IPS DF 6.9 (cell line): ENCODE results near the gene PHACTR3.

Source experiments
- DNase-seq: peaks from one replicate; pipeline ENCODE4 v3.0.0-alpha.2; 2013; ENCODE audit warnings: low read depth, low spot score
- H3K27ac ChIP-seq: one replicate; pipeline ENCODE4 v1.5.1; 2013; ENCODE audit warnings: low read length, control low read depth
- H3K27me3 ChIP-seq: 2 replicates; pipeline ENCODE4 v1.6.1; 2013; ENCODE audit warnings: mild to moderate bottlenecking, low read length; ENCODE audit not compliant: control insufficient read depth, insufficient read depth
- H3K36me3 ChIP-seq: 2 replicates; pipeline ENCODE4 v1.6.1; 2013; ENCODE audit warnings: low read length; ENCODE audit not compliant: control insufficient read depth, insufficient read depth
- H3K4me1 ChIP-seq: 2 replicates; pipeline ENCODE4 v1.6.1; 2013; ENCODE audit warnings: low read length; ENCODE audit not compliant: control insufficient read depth, insufficient read depth
- H3K4me3 ChIP-seq: 2 replicates; pipeline ENCODE4 v1.5.1; 2013; ENCODE audit warnings: mild to moderate bottlenecking, low read length
- H3K9me3 ChIP-seq: 2 replicates; pipeline ENCODE4 v1.6.1; 2013; ENCODE audit warnings: low read length, inconsistent platforms; ENCODE audit not compliant: control insufficient read depth, insufficient read depth
- WGBS: extraction: QIAGEN DNeasy Blood & Tissue Kit; methylation state at CpG from one replicate; pipeline ENCODE4 v1.1.7; 2013; ENCODE audit warnings: mixed read lengths, missing lambda C conversion rate; ENCODE audit not compliant: insufficient read length, insufficient coverage; 5-methylcytosine and 5-hydroxymethylcytosine counted together

The PHACTR3 gene

GRCh38 chr20:59591061-59591460, 13.3 kb upstream of the PHACTR3 start:
- H3K9me3 ChIP-seq = peaks cover 16% of the 10 kb centered on the region
- H3K27me3 ChIP-seq = no peaks in the 10 kb centered on the region; the same call in 1 of the 2 replicates
- no peak for DNase-seq
- no CpG with 5 or more reads among the region's 12 CpGs for WGBS
- H3K36me3 ChIP-seq = no peaks in the 10 kb centered on the region
- no peak overlapping the region for H3K27ac ChIP-seq
- H3K4me3 ChIP-seq = no peak overlapping the region
- H3K4me1 ChIP-seq = no peaks in the 10 kb centered on the region

DNA sequence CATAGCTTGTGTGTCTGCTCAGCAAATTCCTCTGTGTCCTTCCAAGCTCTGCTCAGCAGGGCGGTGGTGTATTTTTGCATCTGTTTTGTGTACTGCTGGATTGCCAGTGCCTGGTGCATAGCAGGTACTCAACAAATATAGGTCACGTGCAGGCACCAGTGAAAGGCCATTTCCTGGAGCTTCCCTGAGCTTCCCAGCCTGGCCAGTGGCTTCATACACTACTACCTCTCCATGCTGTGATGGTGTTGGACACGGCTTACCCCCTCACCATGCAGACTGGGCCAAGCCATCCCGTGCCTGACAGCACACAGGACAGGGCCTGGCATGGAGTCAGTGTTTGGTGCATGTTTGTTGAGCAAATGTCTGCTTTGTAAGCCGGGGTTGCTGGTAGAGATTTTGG, 7.7 kb upstream of the PHACTR3 start:
- no CpG with 5 or more reads among the region's 5 CpGs for WGBS

GRCh38 chr20:59597240-59597639, 7.1 kb upstream of the PHACTR3 start:
- WGBS = no CpG with 5 or more reads among the region's 1 CpG
- Histone ChIP-seq H3K4me3 (no peak overlapping the region), H3K4me1 (no peaks in the 10 kb centered on the region), H3K27ac (no peak overlapping the region), H3K9me3 (peaks cover 12% of the 10 kb centered on the region), H3K36me3 (no peaks in the 10 kb centered on the region), H3K27me3 (no peaks in the 10 kb centered on the region)
- DNase-seq = no peak

More for the DNA sequence above, 7.7 kb upstream of the PHACTR3 start:
- no peak for DNase-seq
- Histone ChIP-seq H3K4me1 (no peaks in the 10 kb centered on the region), H3K36me3 (no peaks in the 10 kb centered on the region), H3K27ac (no peak overlapping the region), H3K9me3 (peaks cover 10% of the 10 kb centered on the region), H3K27me3 (no peaks in the 10 kb centered on the region), H3K4me3 (no peak overlapping the region; the same call in 1 of the 2 replicates)

DNA sequence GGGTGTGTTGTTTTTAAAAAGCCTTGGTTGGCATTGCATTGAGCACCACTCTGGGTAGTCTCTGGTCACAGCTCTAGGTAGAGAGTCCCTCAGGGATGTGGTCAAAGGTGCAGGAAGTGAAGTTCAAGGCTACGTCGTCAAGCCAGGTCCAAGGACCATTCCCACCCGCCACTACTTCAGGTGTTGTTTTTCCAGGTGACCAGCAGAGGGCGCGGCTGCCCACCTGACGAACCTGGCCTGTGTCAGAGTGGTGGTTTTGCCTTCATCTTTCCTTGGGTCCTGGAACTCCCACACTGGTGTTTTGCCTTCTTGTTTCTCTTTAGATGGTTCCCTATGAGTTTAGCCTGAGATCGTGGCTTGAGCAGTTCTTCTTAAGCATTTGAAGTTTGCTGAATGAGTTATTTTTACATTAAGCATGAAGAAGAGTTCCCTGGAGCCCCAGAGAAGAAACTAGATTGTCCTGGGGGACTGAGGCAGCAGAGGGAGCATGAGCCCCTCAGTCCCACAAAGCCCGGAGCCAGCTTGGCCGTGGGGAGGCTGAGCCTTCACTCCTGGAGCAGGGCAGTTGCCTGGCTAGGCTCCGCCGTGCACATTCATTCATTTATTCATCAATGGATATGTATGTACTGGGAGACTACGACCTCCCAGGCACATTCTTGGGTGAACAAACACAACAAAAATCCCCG, 5.6 kb upstream of the PHACTR3 start:
- Histone ChIP-seq H3K27ac (no peak overlapping the region), H3K36me3 (no peaks in the 10 kb centered on the region), H3K9me3 (peaks cover 23% of the 10 kb centered on the region), H3K4me3 (no peak overlapping the region), H3K27me3 (no peaks in the 10 kb centered on the region), H3K4me1 (no peaks in the 10 kb centered on the region)
- WGBS = no CpG with 5 or more reads among the region's 13 CpGs
- DNase-seq = peak; percentile 13

DNA sequence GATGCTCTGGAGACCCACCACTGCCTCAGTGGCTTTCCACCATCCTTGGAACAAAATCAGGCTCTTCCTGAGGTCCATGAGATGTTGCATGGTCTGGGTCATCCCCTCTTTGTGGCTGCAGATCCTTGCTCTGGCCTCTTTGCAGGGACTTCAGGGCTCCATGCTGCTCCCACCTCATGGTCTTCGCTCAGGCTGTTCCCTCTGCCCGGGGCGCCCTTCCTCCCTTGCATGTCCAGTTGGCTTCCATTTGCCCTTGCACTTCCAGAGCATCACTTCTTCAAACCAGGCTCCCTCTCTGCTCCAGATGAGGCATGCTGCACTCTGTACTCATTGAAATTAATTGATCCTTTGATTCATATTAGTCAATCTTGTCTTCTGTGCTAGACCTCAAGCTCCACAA, 4.4 kb upstream of the PHACTR3 start:
- Histone ChIP-seq H3K27ac (no peak overlapping the region), H3K9me3 (peaks cover 23% of the 10 kb centered on the region), H3K4me1 (no peaks in the 10 kb centered on the region; the same call in 1 of the 2 replicates), H3K4me3 (no peak overlapping the region), H3K36me3 (no peaks in the 10 kb centered on the region), H3K27me3 (no peaks in the 10 kb centered on the region)
- DNase-seq = no peak
- WGBS = no CpG with 5 or more reads among the region's 3 CpGs

GRCh38 chr20:59600472-59600871, 3.9 kb upstream of the PHACTR3 start:
- peaks cover 23% of the 10 kb centered on the region for H3K9me3 ChIP-seq
- H3K36me3 ChIP-seq = no peaks in the 10 kb centered on the region
- no peak for DNase-seq
- H3K4me3 ChIP-seq = no peak overlapping the region
- H3K4me1 ChIP-seq = no peaks in the 10 kb centered on the region; the same call in 1 of the 2 replicates
- H3K27me3 ChIP-seq = no peaks in the 10 kb centered on the region
- H3K27ac ChIP-seq = no peak overlapping the region
- no CpG with 5 or more reads among the region's 5 CpGs for WGBS

DNA sequence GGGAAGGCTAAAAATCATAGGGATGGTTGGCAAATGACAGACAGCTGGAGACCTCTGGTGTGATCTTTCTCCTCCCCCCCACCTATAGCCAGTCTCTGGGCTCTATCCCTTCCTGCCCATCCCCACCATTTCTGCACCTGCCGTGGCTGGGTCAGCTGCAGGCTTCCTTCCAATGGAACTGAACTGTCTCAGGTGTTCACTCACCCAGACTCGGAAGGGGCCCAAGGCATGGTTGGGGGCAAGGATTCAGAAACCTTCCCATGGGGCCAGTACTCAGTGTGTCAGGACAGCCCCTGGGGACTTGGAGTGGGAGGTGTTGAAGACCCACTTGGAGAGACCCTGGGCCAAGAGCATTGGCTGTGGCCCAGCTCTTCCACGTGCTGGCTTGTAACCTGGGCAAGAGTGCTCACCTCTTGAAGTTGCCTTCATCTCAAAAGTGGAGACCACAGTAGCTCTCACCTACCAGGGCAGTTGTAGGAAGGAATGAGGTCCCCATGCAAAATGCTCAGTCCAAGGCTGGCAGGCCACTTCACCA, 1.7 kb upstream of the PHACTR3 start:
- no peak for DNase-seq
- Histone ChIP-seq H3K36me3 (no peaks in the 10 kb centered on the region), H3K27ac (no peak overlapping the region), H3K9me3 (peaks cover 24% of the 10 kb centered on the region), H3K4me1 (no peaks in the 10 kb centered on the region; the same call in 1 of the 2 replicates), H3K27me3 (no peaks in the 10 kb centered on the region), H3K4me3 (no peak overlapping the region)
- no CpG with 5 or more reads among the region's 3 CpGs for WGBS

GRCh38 chr20:59603176-59603575, 1.2 kb upstream of the PHACTR3 start:
- Histone ChIP-seq H3K27ac (no peak overlapping the region), H3K4me1 (no peaks in the 10 kb centered on the region; the same call in 1 of the 2 replicates), H3K36me3 (no peaks in the 10 kb centered on the region), H3K27me3 (no peaks in the 10 kb centered on the region), H3K9me3 (peaks cover 24% of the 10 kb centered on the region), H3K4me3 (no peak overlapping the region)
- DNase-seq = no peak
- no CpG with 5 or more reads among the region's 9 CpGs for WGBS

DNA sequence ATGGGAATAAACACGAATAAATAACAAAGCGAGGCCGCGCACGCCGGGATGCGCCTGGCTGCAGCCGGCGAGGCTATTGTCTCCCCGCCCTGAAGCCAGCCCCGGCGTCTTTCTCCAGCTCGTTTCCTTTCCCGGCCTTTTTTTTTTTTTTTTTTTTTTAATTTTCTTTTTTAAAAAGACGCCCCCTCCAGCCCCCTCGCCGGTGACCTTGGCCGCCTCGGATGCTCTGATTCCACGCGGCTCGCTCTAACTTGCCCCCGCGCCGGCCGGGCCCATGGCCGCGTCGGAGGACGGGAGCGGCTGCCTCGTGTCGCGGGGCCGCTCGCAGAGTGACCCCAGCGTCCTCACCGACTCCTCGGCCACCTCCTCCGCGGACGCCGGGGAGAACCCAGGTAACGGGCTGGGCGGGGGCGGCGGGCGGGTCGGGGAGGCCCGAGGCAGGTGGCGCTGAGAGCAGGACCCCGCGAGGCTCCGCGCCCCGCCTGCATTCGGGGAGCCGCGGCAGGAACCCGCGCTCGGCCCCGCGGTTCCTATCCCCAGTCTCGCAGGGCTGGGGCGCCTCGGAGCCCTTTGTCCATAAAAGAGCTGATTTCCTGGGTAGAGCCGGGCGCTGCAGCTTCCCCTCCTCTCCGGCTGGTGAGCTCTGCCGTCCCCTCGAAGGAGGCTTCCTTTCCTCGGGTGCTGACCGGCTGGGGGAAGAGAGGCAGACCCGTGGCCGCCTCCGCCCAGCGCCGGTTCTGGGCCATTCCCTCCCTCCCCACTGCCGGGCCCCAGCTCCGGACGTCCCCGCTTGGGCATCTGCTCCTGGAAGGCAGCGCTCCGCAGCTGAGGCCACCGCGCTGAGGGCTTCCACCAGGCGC, 631 bp downstream of the PHACTR3 start:
- H3K4me3 ChIP-seq = no peak overlapping the region
- no peaks in the 10 kb centered on the region; the same call in 1 of the 2 replicates for H3K4me1 ChIP-seq
- no peak for DNase-seq
- WGBS = no CpG with 5 or more reads among the region's 88 CpGs
- H3K27ac ChIP-seq = no peak overlapping the region
- no peaks in the 10 kb centered on the region for H3K27me3 ChIP-seq
- H3K36me3 ChIP-seq = no peaks in the 10 kb centered on the region
- H3K9me3 ChIP-seq = peaks cover 24% of the 10 kb centered on the region

GRCh38 chr20:59605601-59606364, 1.4 kb downstream of the PHACTR3 start:
- peaks cover 25% of the 10 kb centered on the region for H3K9me3 ChIP-seq
- no peak overlapping the region for H3K27ac ChIP-seq
- DNase-seq = no peak

More at GRCh38 chr20:59605601-59606364, 1.4 kb downstream of the PHACTR3 start:
- Histone ChIP-seq H3K4me3 (no peak overlapping the region), H3K27me3 (no peaks in the 10 kb centered on the region), H3K4me1 (no peaks in the 10 kb centered on the region; the same call in 1 of the 2 replicates), H3K36me3 (no peaks in the 10 kb centered on the region)
- WGBS = no CpG with 5 or more reads among the region's 26 CpGs
